Mesenchymal stem cell (in vitro differentiated cells and primary cell): ENCODE data around the gene KIRREL2.

ENCODE experiments used
- DNase-seq: peaks from one replicate; pipeline ENCODE4 v3.0.0-alpha.2; 2013
- H2AFZ ChIP-seq: one replicate; pipeline ENCODE4 v1.6.1; 2013; ENCODE audit warnings: low read depth, mild to moderate bottlenecking, control low read depth, inconsistent platforms, low read length, moderate library complexity
- H2AK5ac ChIP-seq: 2 replicates; pipeline ENCODE4 v1.6.1; 2013; ENCODE audit warnings: low read length, moderate library complexity, mild to moderate bottlenecking, inconsistent platforms; ENCODE audit not compliant: severe bottlenecking
- H2BK120ac ChIP-seq: one replicate; pipeline ENCODE4 v1.6.1; 2013; ENCODE audit warnings: low read depth, mild to moderate bottlenecking, inconsistent platforms, low read length, moderate library complexity
- H2BK12ac ChIP-seq, 2 experiments: one replicate each; pipeline ENCODE4 v1.6.1; 2013; ENCODE audit warnings: inconsistent platforms in 2 of 2, low read length in 2 of 2, mild to moderate bottlenecking in 2 of 2, moderate library complexity in 2 of 2, control low read depth in 1 of 2
- H2BK15ac ChIP-seq: one replicate; pipeline ENCODE4 v1.6.1; 2013; ENCODE audit warnings: mild to moderate bottlenecking, low read depth, inconsistent platforms; ENCODE audit not compliant: poor library complexity, severe bottlenecking
- H2BK5ac ChIP-seq: 2 replicates; pipeline ENCODE4 v1.6.1; 2013; ENCODE audit warnings: low read depth, mild to moderate bottlenecking, low read length, control low read depth, inconsistent platforms; ENCODE audit not compliant: poor library complexity, severe bottlenecking
- H3K14ac ChIP-seq, 2 experiments: one replicate each; pipeline ENCODE4 v1.6.1; 2013; ENCODE audit warnings: inconsistent platforms in 2 of 2, low read length in 2 of 2, control low read depth in 1 of 2, mild to moderate bottlenecking in 1 of 2, moderate library complexity in 1 of 2
- H3K18ac ChIP-seq, 2 experiments: one replicate each; pipeline ENCODE4 v1.6.1; 2013; ENCODE audit warnings: inconsistent platforms in 2 of 2, low read length in 2 of 2, control low read depth in 1 of 2, low read depth in 1 of 2, mild to moderate bottlenecking in 1 of 2
- H3K23ac ChIP-seq, 2 experiments: one replicate each; pipeline ENCODE4 v1.6.1; 2013; ENCODE audit warnings: inconsistent platforms in 2 of 2, low read length in 2 of 2, mild to moderate bottlenecking in 2 of 2, moderate library complexity in 2 of 2, control low read depth in 1 of 2
- H3K27ac ChIP-seq: 2 replicates; pipeline ENCODE4 v1.5.1; 2013; ENCODE audit warnings: mild to moderate bottlenecking, moderate library complexity, low read length, control low read depth, inconsistent platforms; ENCODE audit not compliant: poor library complexity, severe bottlenecking
- H3K27me3 ChIP-seq, 2 experiments: 2 replicates each; pipeline versions ENCODE4 v1.6.1 to v1.7.0; 2013; ENCODE audit warnings: low read length in 2 of 2, mild to moderate bottlenecking in 2 of 2, moderate library complexity in 2 of 2, control low read depth in 1 of 2, inconsistent platforms in 1 of 2; ENCODE audit not compliant: control insufficient read depth in 1 of 2, insufficient read depth in 1 of 2
- H3K36me3 ChIP-seq, 2 experiments: 2 replicates each; pipeline versions ENCODE4 v1.6.1 to v1.7.0; 2013; ENCODE audit warnings: low read length in 2 of 2, control low read depth in 1 of 2, inconsistent platforms in 1 of 2, low read depth in 1 of 2, mild to moderate bottlenecking in 1 of 2; ENCODE audit not compliant: insufficient read depth in 2 of 2, control insufficient read depth in 1 of 2
- H3K4ac ChIP-seq, 2 experiments: one replicate each; pipeline ENCODE4 v1.6.1; 2013; ENCODE audit warnings: inconsistent platforms in 2 of 2, low read length in 2 of 2, mild to moderate bottlenecking in 2 of 2, moderate library complexity in 2 of 2, control low read depth in 1 of 2, low read depth in 1 of 2
- H3K4me1 ChIP-seq: 2 replicates; pipeline ENCODE4 v1.6.1; 2013; ENCODE audit warnings: low read depth, low read length, control low read depth; ENCODE audit not compliant: control insufficient read depth, insufficient read depth
- H3K4me2 ChIP-seq: 2 replicates; pipeline ENCODE4 v1.6.1; 2013; ENCODE audit warnings: low read length, mild to moderate bottlenecking, inconsistent platforms; ENCODE audit not compliant: poor library complexity, severe bottlenecking
- H3K4me3 ChIP-seq, 2 experiments: 2 replicates each; pipeline versions ENCODE4 v1.5.1 to v1.7.0; 2013; ENCODE audit warnings: low read length in 2 of 2, mild to moderate bottlenecking in 2 of 2, control low read depth in 1 of 2, low read depth in 1 of 2; ENCODE audit not compliant: insufficient read depth in 1 of 2
- H3K79me1 ChIP-seq: replicated peaks from 2 replicates; pipeline ENCODE4 v1.6.1; 2013; ENCODE audit warnings: mild to moderate bottlenecking, control low read depth, low read length, inconsistent platforms; ENCODE audit not compliant: poor library complexity, severe bottlenecking
- H3K9ac ChIP-seq: 2 replicates; pipeline ENCODE4 v1.7.0; 2013; ENCODE audit warnings: mild to moderate bottlenecking, low read length, moderate library complexity
- H3K9me3 ChIP-seq: 2 replicates; pipeline ENCODE4 v1.7.0; 2013; ENCODE audit warnings: mild to moderate bottlenecking, low read length; ENCODE audit not compliant: control insufficient read depth
- H4K8ac ChIP-seq: one replicate; pipeline ENCODE4 v1.6.1; 2013; ENCODE audit warnings: inconsistent platforms, mild to moderate bottlenecking, low read length, moderate library complexity
- H4K91ac ChIP-seq: one replicate; pipeline ENCODE4 v1.6.1; 2013; ENCODE audit warnings: mild to moderate bottlenecking, low read length, inconsistent platforms
- WGBS: methylation state at CpG from one replicate; pipeline ENCODE4 v1.1.7; 2013; ENCODE audit warnings: mixed read lengths; 5-methylcytosine and 5-hydroxymethylcytosine counted together

KIRREL2 gene

GRCh38 chr19:35907377-35907745 is 50.6 kb downstream of the KIRREL2 start:
- Histone ChIP-seq H4K91ac (peak overlapping the region; percentile 76), H3K27me3 (no peaks in the 10 kb centered on the region), H2AK5ac (no peak overlapping the region), H2AFZ (no peak overlapping the region), H2BK5ac (no peak overlapping the region), H4K8ac (peak overlapping the region; percentile 56), H3K4ac (no peak overlapping the region), H2BK120ac (no peak overlapping the region), H3K9ac (no peak overlapping the region), H3K4me2 (no peak overlapping the region), H3K18ac (no peak overlapping the region), H3K79me1 (no peaks in the 10 kb centered on the region), H3K4me3 (no peak overlapping the region), H2BK15ac (no peak overlapping the region), H3K14ac (no peak overlapping the region), H3K27ac (no peak overlapping the region), H2BK12ac (peak overlapping the region in 1 of 2 experiments; percentile 37), H3K9me3 (no peaks in the 10 kb centered on the region), H3K36me3 (no peaks in the 10 kb centered on the region), H3K4me1 (peaks cover 14% of the 10 kb centered on the region), H3K23ac (no peak overlapping the region)
- no peak for DNase-seq
- WGBS: 33% methylated on average over 12 of the region's 12 CpGs

DNA sequence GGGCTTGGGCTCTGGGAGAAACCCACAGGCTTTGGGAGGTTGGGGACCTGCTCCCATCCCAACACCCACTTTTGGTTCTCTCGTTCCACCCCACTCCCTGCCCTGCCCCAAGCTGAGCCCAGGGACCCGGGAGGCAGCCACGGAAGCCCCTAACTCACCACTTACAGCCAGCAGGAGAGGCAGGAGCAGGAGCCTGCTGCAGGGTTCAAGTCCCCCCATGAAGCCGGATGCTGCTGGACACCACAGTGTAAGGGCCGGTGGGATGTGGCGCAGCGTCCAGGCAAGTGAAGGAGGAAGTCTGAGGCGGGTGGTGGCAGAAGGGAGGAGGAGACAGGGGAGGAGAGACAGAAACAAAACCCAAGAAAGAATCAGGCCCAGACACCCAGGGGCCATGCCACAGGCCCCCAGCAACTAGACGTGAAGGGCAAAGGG is 51.3 kb downstream of the KIRREL2 start, which contains the start of gene TYROBP:
Gene TYROBP, minus strand, starts transcription at position 286 of the 432 bp plus-strand sequence. Its CDS starts 67 bp downstream, at position 219.
- H3K23ac ChIP-seq: no peak within 1 kb of the TSS
- no peak within 1 kb of the TSS for H3K27ac ChIP-seq
- no peak within 1 kb of the TSS for H2BK5ac ChIP-seq
- H2BK15ac ChIP-seq: peak within 1 kb of the TSS; percentile 44
- H3K4me1 ChIP-seq: peaks cover 13% of the 10 kb centered on the region
- no peak within 1 kb of the TSS for H3K14ac ChIP-seq
- H2AFZ ChIP-seq: no peak within 1 kb of the TSS
- H2AK5ac ChIP-seq: no peak within 1 kb of the TSS
- H3K4ac ChIP-seq: no peak within 1 kb of the TSS
- H4K91ac ChIP-seq: peak within 1 kb of the TSS; percentile 76
- peak within 1 kb of the TSS; percentile 56 for H4K8ac ChIP-seq
- no peak for DNase-seq
- H3K18ac ChIP-seq: no peak within 1 kb of the TSS
- H2BK12ac ChIP-seq: peak within 1 kb of the TSS in 1 of 2 experiments; percentile 37
- WGBS: 55% methylated on average over 8 of the region's 9 CpGs
- H3K9me3 ChIP-seq: no peaks in the 10 kb centered on the region
- H3K4me2 ChIP-seq: no peak within 1 kb of the TSS
- no peak within 1 kb of the TSS for H3K4me3 ChIP-seq
- H3K9ac ChIP-seq: no peak within 1 kb of the TSS
- no peaks in the 10 kb centered on the region for H3K27me3 ChIP-seq
- no peaks in the 10 kb centered on the region for H3K79me1 ChIP-seq
- H3K36me3 ChIP-seq: no peaks in the 10 kb centered on the region
- H2BK120ac ChIP-seq: no peak within 1 kb of the TSS

DNA sequence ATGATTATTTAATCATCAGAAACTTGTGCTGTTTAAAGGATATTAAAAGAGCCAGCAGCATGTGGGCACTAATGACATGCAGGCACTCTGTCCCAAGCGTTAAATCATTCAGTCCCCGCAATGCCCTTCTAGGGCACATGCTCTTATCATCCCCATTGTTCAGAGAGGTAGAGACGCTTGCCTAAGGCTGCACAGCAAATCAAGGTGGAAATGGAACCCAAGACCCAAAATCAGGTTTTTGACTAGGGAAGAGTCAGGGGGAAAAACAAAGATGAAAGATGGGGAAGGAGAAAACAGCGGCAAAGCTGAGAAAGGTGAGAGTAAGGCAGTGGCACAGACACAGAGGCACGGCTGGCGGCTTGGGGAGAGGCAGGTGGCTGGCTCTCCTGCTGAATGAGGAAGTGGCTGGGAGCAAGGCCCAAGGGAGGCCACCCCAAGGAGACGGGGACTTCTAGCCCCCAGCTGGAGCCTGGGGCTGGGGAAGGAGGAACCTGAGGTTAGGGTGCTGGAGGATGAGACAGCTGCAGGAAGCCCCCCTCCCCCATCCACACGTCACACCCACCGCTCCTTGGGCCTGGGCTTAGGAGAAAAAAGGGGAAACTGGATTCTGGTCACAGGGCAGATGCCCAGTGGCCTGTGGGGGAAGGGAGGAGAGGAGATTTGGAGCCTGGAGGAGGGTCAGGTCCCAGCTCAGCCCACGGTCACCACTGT is 52.4 kb downstream of the KIRREL2 start:
- H4K8ac ChIP-seq: no peak overlapping the region
- no peak overlapping the region for H2AK5ac ChIP-seq
- no peaks in the 10 kb centered on the region for H3K27me3 ChIP-seq
- H3K36me3 ChIP-seq: no peaks in the 10 kb centered on the region
- peak overlapping the region in 1 of 2 experiments; percentile 45 for H2BK12ac ChIP-seq
- no peak overlapping the region for H3K4me2 ChIP-seq
- no peak overlapping the region for H2AFZ ChIP-seq
- no peak overlapping the region for H3K9ac ChIP-seq
- no peak overlapping the region for H3K14ac ChIP-seq
- H3K27ac ChIP-seq: no peak overlapping the region
- no peaks in the 10 kb centered on the region for H3K79me1 ChIP-seq
- H3K23ac ChIP-seq: no peak overlapping the region
- 74% methylated on average over 7 of the region's 10 CpGs for WGBS
- no peak overlapping the region for H2BK15ac ChIP-seq
- H3K4me3 ChIP-seq: no peak overlapping the region
- H3K4me1 ChIP-seq: peaks cover 3% of the 10 kb centered on the region
- no peak overlapping the region for H4K91ac ChIP-seq
- no peak overlapping the region for H3K18ac ChIP-seq
- H3K9me3 ChIP-seq: no peaks in the 10 kb centered on the region
- H2BK120ac ChIP-seq: no peak overlapping the region
- no peak for DNase-seq
- peak overlapping the region in 1 of 2 experiments; percentile 13 for H3K4ac ChIP-seq
- H2BK5ac ChIP-seq: no peak overlapping the region

DNA sequence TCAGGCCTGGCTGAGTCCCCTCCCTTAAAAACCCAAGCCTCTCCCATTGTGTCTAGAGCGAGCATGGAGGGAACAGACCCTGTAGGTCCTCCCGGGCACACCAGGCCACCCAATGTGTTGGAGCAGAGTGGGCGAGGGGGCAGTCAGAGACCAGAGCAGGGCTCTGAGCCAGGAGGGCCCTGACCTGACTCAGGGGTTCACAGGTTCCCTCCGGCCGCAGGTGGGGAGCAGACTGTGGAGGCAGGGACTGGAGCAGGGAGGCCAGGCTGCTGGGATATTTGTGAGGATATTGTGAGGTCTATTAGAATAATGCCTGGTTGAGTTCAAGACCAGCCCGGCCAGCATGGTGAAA is 52.9 kb downstream of the KIRREL2 start:
- Histone ChIP-seq H3K4ac (peak overlapping the region in 1 of 2 experiments; percentile 13), H3K14ac (no peak overlapping the region), H3K27ac (no peak overlapping the region), H3K18ac (peak overlapping the region in 1 of 2 experiments; percentile 26), H2AK5ac (no peak overlapping the region), H3K4me2 (no peak overlapping the region), H3K9me3 (no peaks in the 10 kb centered on the region), H4K91ac (no peak overlapping the region), H2BK15ac (no peak overlapping the region), H3K9ac (no peak overlapping the region), H3K23ac (no peak overlapping the region), H4K8ac (peak overlapping the region; percentile 9), H3K36me3 (no peaks in the 10 kb centered on the region), H3K27me3 (no peaks in the 10 kb centered on the region), H2BK120ac (no peak overlapping the region), H3K4me3 (no peak overlapping the region), H2AFZ (no peak overlapping the region), H2BK12ac (no peak overlapping the region), H2BK5ac (no peak overlapping the region), H3K4me1 (peaks cover 3% of the 10 kb centered on the region), H3K79me1 (no peaks in the 10 kb centered on the region)
- DNase-seq: no peak
- WGBS: 88% methylated on average over 6 of the region's 6 CpGs
